Stimulated activated CD4-positive, alpha-beta T cell treated with anti-CD3 and anti-CD28 coated beads, Interleukin-12 subunit alpha, Interleukin-12 subunit beta, amount 100 ng/mL, for 24 hours (primary cell): ENCODE results near the gene CRY2.
"Not testable (repeated sequence)": the region's sequence is repeated elsewhere in the genome, so short reads cannot be mapped to it uniquely, and the experiment has no call there.

Source experiments
- DNase-seq, 2 experiments: peaks; one replicate each; pipeline ENCODE4 v3.0.0-alpha.2; 2020; ENCODE audit warnings: low read depth in 2 of 2

Gene CRY2

DNA sequence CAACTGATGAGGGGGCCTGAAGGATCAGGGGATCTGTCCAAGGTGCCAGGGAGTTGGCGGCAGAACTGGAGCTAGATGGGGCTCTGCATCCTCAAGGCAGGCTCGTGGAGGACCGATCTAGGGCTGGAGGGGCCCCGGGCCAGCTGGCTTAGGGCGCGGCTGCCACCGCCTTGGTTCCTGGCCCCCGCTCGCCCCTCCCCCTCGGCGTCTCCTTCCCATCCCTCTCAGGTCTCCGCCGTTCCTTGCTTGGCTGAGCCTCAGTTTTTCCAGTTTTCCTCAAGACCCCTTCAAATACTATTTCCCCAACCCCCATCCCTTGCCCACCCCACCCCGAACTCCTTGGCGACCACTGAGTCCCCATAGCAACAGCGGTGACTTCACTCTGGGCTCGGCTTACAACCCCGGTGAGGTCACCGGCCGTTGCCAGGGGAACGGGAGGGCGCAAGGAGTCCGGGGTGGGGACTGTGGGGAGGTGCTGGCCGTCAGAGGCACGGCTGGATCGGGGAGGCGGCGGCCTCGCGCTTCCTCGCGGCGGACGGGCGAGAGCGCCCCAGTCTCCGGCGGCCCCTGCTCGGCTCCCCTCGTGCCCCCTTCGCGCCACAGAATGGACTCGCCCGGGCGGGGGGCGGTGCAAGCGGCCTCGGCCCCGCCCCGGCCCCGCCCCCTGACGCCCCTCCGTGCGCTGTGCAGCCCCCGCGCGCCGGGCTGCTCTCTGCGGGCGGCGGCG is 52.3 kb downstream of the CRY2 start:
- peak; percentile 38 to 46 for DNase-seq

DNA sequence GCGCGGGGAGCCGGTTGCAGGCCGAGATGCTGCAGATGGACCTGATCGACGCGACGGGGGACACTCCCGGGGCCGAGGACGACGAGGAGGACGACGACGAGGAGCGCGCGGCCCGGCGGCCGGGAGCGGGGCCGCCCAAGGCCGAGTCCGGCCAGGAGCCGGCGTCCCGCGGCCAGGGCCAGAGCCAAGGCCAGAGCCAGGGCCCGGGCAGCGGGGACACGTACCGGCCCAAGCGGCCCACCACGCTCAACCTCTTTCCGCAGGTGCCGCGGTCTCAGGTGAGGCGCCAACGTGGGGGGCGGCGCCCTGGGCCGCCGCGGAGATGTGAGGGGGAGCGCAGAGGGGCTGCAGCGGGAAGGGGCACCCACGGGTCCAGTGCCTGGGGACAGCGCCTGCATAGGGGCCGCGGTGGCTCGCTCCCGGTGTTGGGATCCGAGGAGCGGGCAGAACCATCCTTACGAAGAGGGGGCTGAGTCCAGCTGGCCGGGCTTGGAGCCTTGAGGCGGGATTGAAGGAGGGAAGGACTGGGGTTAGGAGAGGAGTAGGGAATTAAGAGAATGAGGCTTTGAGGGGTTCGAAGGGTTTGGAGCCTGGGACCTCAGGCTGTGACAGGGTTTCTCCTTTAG is 53.0 kb downstream of the CRY2 start:
- not testable (repeated sequence) for DNase-seq

DNA sequence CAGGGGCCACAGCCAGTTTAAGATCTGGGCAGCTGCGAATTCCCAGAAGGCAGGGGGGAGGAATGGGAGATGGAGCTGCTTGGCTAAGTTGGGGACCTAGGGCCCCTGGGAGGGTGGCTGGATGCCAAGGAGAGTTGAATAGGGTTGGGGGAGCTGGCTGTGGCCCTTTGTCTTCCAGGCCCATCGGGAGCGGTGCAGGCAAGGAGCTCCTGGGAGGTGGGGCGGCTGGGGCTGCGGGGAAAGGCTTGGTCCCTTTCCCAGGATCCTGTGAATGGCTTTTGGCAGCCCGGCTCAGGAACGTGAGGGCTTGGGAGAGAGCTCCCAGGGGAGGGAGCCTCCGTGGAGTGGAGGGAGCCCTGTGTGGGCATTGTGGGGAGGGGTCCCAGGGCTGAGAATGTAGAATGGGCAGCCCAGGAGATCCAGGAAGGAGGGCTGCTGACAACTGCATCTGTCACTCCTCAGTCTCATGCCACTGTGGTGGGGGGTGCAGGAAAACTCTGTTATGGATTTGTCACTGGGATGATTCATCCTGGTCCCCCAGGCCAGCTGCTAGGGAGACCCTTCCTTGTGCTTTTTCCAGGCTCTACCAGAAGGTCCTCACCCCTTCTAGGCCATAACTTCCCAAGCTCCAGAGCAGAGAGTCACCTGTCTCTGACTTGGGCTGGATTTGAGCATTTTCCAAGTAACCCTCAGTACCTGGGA is 53.8 kb downstream of the CRY2 start:
- no peak for DNase-seq

DNA sequence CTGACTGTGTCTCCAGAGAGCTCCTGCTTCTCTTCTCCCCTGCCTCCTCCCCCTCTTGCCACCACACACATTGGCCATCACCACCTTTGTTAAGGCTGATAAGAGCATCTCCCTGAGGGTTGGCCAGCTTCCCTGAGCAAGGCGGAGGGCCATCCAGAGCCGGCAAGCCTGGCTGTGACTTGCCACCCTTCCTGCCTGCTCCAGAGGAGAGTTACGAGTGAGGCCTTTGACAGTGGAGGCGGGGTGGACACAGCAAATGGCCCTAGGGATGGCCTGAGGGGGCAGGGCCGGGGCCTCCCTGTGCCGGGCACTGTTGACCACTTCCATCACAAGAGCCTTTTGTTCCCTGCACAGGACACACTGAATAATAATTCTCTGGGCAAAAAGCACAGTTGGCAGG is 54.4 kb downstream of the CRY2 start:
- DNase-seq: no peak

DNA sequence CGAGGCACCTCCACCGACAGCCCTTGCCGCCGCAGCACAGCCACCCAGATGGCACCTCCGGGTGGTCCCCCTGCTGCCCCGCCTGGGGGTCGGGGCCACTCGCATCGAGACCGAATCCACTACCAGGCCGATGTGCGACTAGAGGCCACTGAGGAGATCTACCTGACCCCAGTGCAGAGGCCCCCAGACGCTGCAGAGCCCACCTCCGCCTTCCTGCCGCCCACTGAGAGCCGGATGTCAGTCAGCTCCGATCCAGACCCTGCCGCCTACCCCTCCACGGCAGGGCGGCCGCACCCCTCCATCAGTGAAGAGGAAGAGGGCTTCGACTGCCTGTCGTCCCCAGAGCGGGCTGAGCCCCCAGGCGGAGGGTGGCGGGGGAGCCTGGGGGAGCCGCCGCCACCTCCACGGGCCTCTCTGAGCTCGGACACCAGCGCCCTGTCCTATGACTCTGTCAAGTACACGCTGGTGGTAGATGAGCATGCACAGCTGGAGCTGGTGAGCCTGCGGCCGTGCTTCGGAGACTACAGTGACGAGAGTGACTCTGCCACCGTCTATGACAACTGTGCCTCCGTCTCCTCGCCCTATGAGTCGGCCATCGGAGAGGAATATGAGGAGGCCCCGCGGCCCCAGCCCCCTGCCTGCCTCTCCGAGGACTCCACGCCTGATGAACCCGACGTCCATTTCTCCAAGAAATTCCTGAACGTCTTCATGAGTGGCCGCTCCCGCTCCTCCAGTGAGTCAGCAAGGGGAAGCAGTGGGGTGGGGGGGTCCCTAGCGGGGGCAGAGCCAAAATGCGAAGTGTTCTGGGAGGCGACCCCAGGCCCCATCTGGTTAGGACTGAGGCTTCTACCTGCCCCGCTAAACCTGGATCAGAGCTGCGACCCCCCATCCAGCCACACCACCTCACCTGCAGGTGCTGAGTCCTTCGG is 55.4 kb downstream of the CRY2 start:
- no peak for DNase-seq

DNA sequence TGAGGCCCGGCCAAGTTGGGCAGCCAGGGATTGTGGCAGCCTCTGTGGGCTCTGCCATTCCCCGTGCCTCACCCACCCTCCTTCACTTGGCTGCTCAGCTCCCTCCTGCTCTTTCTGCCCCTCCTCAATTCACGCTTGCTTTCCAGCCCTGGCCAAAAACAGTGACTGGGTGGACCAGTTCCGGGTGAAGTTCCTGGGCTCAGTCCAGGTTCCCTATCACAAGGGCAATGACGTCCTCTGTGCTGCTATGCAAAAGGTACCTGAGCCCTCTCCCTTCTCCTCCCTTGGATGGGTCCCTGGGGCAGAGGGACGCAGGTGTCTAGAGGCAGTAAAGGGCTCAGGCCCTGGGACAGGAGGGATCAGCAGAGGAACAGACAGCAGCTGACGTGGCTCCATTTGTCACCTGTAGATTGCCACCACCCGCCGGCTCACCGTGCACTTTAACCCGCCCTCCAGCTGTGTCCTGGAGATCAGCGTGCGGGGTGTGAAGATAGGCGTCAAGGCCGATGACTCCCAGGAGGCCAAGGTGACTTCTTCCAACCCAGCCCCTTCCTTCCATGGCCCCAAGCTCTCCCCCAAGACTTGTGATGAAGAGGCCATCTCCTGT is 57.1 kb downstream of the CRY2 start:
- DNase-seq: no peak

DNA sequence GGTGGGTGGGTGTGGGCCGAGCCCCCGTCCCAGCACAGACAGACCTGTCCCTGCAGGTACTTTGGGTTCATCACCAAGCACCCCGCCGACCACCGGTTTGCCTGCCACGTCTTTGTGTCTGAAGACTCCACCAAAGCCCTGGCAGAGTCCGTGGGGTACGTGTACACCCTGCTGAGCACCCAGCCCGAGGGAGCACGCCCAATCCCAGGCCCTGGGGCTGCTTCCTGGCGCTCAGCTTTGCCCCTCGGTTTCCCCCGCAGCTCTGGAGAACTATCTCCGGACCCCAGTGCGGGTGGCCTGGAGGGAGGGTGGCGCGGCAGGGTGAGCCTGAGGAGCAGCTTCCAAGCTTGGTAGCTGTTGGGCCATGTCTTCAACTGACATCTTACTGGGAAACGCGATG is 57.8 kb downstream of the CRY2 start:
- DNase-seq: no peak

DNA sequence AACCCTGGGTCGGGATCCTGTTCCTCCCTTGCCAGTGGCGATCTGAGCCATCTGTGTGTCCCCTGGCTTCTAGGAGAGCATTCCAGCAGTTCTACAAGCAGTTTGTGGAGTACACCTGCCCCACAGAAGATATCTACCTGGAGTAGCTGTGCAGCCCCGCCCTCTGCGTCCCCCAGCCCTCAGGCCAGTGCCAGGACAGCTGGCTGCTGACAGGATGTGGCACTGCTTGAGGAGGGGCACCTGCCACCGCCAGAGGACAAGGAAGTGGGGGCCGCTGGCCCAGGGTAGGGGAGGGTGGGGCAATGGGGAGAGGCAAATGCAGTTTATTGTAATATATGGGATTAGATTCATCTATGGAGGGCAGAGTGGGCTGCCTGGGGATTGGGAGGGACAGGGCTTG is 58.3 kb downstream of the CRY2 start:
- DNase-seq: not testable (repeated sequence)

DNA sequence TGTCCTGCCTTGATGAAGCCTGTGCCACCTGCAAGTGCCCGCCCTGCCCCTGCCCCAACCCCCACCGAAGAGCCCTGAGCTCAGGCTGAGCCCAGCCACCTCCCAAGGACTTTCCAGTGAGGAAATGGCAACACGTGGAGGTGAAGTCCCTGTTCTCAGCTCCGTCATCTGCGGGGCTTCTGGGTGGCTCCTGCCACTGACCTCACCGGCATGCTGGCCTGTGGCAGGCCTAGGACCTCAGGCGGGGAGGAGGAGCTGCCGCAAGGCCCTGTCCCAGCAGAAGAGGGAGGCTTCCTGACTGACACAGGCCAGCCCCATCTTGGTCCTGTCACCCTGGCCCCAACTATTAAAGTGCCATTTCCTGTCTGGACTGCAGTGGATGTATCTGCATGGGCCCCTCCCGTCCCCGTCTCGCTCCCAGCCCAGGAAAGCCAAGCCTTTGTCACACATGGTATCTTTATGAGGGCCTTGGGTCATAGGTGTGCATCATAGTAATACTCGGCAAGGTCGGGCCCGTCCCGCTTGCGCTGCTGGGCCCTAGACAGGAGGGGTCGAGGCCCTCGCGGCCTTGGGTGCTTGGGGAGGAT is 58.9 kb downstream of the CRY2 start:
- DNase-seq: no peak

DNA sequence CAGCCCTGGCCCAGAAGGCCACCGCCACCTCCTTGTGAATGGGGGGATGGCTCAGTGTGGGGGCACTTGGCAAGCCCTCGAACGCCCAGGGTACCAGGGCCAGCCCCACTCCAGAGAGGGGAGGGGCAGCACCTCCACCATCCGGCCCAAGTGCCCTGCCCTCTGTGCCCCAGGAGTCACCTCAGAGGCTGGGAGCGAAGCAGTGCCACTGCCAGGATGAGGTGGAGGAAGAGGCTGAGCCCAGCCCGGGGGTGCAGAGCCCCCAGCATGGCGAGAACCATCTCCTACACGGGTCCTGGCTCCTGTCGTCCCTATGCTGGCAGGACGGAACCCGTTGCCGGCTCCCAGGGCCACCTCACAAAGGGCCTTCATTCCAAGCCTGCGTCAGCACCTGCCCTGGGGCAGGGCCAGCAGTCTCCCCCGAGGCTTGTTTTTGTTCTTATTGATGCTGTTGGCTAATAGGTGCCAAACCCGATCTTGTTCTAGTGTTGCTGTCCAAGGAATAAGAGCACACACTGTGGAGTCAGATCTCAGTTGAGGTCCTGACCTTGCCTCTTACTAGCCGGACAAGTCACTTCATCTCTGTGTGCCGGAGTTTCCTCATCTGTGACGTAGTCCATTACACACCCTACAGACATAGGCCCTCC is 59.8 kb downstream of the CRY2 start, which contains the start of gene FREY1:
Gene FREY1 (minus strand): TSS at position 307 of the 647 bp plus-strand sequence. CDS start 26 bp downstream, at position 281.
- DNase-seq: no peak

DNA sequence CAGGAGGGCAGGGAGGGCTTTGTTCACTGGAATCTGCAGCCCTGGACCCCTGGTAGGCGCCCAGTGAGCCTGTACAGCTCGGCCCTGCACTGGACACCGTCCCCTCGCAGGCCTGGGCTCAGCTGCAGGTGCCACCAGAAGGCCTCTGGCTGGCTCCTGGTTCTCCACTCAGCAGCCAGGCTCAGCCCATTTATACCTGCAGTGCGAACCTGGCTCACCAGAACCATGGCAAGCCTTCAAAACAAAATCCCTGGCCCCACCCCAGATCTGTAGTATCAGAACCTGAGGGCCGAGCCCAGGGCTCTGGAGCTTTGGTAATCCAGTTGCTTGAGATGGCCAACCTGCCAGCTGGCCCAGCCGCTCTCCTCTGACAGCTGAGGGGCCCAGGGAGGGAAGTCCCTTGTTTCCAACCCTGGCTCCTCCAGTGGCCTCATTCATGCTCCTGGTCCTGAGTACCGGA is 60.7 kb downstream of the CRY2 start:
- no peak for DNase-seq

DNA sequence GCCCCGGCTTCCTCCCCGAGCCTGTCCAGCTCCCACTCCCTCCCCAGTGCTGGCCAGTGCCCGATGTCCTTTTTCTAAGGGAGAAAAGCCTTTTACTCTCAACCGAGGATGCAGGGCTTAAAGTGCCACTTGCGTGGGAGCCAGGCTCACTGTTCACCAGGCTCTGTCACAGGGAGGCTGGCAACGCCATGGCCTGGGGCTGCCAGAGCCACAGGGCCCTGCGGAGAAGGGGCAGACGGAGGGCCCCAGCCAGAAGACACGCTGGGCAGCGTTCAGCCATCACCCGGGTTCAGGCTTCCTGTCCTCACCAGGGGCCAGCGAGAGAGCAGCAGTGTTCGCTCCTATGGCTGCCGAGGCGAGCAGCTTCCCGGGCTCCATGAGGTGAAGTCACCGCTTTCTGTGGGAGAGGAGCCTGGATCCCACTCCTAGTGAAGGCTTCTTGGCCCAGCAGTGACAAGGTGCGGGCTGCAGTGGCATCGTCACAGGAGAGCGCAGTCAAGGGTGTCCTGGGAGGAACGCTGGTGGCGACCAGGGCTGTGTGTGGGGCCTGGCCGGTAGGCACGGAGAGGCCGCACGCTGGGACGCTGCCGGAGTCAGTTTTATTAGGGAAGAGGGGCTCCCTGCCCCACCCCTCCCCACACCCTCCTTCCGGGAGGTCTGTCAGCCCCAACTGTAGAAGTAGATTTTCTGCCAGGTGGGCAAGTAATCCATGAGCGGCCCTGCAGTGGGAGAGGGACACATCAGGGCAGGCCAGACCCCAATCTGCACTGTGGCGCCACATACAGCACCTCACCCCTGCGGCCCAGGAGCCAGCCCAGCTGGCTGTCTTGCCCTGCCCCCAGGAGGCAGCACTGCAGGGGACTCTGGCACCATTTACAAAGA is 62.6 kb downstream of the CRY2 start:
- no peak for DNase-seq

DNA sequence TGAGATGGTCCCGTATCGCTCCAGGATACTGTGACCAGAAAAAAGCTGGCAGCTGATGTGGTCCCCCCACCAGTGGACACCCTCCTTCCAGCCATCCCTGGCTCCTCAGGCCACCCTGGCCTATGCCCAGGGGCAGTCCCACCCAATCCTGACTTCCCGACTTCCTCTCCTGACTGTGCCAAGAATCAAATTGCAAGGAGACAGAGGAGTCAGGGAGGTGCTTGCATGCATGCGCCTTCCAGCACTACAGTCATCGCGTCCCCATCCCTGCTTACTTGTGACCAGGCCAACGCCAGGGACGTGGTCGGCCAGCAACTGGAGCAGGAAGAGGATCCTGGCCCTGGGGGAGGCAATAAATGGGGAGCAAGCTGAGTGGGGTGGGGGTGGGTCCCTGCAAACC is 63.3 kb downstream of the CRY2 start:
- DNase-seq: no peak

DNA sequence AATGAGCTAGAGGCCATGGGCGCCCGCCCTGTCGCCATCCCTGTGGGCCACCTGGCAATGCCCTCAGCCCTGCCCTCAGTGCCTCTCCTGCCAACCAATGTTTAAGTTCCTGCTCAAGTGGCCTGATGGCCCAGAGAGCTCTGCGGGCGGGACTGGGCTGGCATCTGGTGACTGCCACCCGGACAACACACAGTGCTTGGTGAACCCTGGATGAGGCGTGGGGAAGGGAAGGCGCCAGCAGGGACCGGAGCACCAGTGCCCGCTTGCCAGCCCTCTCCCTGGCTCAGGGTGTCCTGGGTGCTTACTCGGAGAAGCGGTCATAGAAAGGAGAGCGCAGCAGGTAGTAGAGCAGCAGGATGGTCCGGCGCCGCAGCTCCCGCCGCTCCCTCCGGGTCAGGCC is 66.2 kb downstream of the CRY2 start:
- no peak for DNase-seq

DNA sequence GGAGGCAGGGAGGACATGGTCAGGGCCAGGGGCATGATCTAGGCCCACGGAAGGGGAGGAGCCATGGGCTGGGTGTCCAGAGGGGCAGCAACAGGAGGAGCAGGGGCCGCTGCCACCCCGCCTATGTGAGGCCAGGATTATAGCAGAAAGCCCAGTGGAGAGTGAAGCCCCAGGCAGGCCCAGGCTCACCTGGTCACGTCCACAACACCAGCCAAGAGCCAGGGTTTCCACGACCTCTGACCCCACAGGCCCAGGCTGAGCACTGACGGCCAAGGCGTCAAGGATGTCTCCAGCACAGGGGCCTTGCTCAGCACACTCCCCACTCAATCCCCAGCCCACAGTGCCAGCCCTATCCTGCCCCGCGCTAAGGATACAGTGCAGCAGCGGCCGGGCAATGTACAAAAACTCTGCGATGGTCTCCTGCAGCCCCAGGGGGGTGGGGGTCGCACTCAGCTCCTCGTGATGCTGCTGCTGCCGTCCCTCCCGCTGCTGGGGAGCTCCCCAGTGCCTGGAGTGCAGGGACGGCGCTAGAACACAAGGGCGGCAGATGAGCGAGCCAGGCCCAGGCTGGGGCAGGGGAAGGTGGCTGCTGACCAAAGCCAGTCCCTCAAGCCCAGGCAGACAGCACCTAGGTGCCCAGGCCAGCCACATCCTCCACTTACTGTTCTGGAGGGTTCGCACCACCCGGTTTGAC is 66.8 kb downstream of the CRY2 start:
- no peak for DNase-seq

DNA sequence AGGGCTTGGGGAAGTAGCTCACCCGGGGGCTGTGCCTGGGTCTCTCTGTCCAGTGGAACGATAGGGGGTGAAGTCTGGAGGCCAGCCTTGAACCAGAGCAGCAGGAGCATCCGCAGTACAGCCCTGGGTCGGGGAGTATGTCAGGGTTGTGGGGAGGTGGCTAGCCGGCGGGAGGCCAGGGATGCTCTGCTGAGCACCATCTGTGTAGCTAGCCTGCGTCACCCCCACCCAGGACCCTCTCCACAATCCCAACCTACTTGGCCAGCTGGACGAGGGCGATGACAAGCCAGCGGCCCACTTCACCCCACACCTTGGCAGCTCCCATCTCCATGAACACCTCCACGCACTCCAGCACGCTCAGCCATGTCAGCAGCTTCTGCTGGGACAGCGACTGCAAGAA is 68.2 kb downstream of the CRY2 start:
- no peak for DNase-seq

DNA sequence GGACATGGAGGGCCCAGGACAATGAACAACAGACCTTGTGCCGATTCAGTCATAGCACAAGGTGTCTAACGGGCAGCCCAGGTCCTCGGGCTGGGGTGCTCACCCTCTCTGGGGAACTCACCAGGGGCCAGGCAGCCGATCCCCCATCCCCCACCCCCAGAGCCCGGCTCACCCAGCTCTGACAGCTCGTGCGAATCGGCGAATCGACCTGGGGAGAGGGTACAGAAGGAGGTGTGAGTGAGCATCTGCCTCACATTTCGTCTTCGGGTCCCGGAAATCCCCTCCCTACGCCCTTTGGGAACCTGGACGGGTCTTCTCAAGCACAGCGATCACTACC is 70.0 kb downstream of the CRY2 start:
- no peak for DNase-seq

DNA sequence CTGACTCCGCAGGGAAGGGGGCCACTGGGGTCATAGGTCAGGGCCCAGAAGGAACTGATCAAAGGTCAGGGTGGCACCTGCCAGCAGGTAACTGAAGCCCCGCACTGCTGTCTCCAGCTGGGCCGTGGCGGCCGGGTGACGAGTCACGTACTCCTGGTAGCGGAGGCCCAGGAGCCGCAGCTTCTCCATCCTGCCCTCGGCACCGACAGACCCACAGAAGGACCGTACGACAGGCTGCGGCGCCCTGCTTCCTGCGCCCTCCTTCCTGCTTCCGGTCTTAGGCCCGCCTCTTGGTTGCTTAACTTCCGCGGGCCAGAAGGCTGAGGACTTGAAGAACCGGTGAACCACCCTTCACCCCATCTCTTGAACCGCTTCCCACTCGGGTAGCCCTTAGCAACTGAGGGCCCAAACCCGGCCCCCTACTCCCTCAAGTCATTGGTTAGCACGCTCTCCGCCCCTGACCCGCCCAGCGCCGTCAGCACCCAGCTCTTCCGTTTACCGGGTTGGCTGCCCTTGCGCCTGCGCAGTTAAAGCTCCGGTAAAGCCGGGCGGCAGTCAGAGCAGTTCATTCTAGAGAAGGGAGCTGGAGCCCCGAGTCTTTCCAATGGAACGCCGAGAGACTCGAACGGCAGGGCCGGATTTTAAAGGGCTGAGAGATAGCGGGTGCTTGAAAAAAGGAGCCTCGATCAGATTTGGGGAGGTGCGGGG is 70.5 kb downstream of the CRY2 start, which contains the start of gene PEX16:
Gene PEX16 (minus strand): TSS at position 255 of the 708 bp plus-strand sequence. CDS start 66 bp downstream, at position 189.
- peak; percentile 89 to 92 for DNase-seq
